NT2/D1 (cell line): Measurements from ENCODE around the gene MAPK12.

Experiments used
- DNase-seq: peaks from one replicate; pipeline ENCODE4 v3.0.0-alpha.2; 2011; ENCODE audit warnings: low read depth, low spot score
- H3K27me3 ChIP-seq: 2 replicates; pipeline ENCODE4 v1.6.0; 2011; ENCODE audit warnings: mild to moderate bottlenecking; ENCODE audit not compliant: insufficient read length, insufficient read depth
- H3K36me3 ChIP-seq: 2 replicates; pipeline ENCODE4 v1.6.1; 2011; ENCODE audit warnings: mild to moderate bottlenecking, low read length, mixed read lengths; ENCODE audit not compliant: insufficient read depth, insufficient read length
- H3K4me1 ChIP-seq: 2 replicates; pipeline ENCODE4 v1.5.1; 2011; ENCODE audit not compliant: insufficient read depth, insufficient read length
- H3K4me3 ChIP-seq: 2 replicates; pipeline ENCODE4 v1.5.1; 2011; ENCODE audit warnings: low read depth; ENCODE audit not compliant: insufficient read length
- H3K9ac ChIP-seq: 2 replicates; pipeline ENCODE4 v1.6.0; 2011; ENCODE audit warnings: low read depth; ENCODE audit not compliant: insufficient read length
- H3K9me3 ChIP-seq: 2 replicates; pipeline ENCODE4 v1.5.1; 2011; ENCODE audit warnings: mild to moderate bottlenecking, low read length; ENCODE audit not compliant: insufficient read depth
- SUZ12 ChIP-seq: IDR thresholded peaks from 2 replicates; pipeline ENCODE4 v1.6.1; 2011; ENCODE audit not compliant: insufficient read length, insufficient read depth; ENCODE audit errors: extremely low read depth
- YY1 ChIP-seq: IDR thresholded peaks from 2 replicates; pipeline ENCODE4 v1.6.1; 2011; ENCODE audit not compliant: insufficient read length, insufficient read depth
- ZNF274 ChIP-seq: IDR thresholded peaks from 2 replicates; pipeline ENCODE4 v1.6.1; 2011; ENCODE audit warnings: mild to moderate bottlenecking, low read depth, low read length

Gene MAPK12

DNA sequence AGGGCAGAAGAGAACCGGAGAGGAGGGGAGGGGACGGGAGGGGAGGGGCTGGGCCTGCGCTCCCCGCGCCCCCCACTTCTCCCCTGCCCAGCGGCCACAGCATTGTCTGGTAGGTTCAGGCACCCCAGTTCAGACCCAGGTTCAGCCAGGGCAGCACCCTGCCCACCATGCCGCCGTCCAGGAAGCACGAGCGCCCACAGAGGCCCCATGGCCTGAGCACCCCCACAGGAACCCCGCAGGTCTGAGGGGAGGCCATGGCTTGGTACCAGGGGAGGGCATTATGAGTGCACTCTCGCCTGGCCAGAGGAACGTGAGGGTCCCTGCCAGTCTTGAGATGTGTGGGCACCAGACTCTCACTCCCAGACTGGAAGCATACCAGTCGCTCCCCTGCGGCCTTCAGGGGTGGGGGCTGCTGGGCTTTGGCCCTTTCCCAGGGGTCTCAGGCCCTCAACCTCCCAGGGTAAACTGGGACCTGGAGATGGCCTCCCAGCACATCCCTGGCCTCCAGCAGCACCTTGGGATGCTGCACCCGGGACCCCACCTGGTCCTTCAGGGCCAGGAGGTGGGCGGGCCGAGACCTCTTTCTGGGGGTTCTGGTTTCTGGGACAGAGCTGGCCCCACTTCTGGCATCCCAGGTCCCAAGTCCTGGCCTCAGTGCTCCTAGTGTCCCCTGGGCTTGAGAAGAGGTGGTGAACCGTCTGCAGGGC lies 46.6 kb upstream of the MAPK12 start:
- Histone ChIP-seq H3K4me3 (no peak overlapping the region), H3K4me1 (peaks cover 40% of the 10 kb centered on the region)
- TF ChIP-seq ZNF274 (no peak), YY1 (no peak), SUZ12 (no peak)

DNA sequence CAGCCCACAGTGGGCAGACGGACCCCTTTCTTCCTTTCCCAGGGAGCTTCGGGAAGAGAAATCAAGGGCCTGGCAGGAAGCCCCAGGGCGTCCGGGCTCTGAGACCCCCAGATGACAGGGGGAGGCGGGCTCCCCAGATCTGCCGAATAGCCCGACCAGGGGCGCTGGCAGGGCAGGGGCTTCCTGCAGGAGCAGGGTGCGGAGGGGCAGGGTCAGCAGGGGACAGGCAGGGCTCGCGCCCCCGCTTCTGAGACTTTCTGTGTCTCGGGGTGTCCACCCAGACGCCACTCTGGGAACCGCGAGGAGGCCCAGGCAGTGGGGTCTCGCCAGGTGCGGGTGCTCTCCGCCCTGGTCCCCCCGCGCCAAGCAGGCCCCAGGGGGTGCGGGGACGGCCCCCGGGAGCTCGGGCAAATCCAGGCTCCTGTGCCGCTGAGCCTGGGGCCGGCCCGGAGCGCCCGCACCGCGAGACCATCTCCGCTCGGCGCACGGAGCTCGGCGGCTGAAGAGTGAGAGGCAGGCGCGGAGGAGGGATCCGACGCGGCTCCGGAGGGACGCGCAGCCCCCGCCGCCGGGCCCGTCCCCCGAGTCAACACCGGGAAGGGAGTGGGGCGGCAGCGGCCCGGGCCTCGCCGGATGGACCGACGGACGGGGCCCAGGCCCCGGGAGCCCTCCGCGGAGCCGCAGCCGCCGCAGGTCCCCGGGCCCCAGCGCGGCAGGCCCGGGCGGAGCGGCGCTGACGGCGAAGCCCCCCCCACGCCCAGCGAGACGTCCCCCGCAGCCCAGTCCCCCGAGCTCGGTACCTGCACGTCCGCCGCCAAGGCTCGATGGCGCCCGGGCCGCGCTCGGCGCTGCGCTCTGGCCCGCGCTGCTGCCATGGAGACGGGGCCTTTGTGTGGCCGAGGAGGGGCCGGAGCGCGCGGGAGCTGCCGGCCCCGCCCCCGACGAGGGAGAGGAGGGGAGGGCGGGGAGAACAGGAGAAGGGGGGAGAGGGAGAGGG lies 45.6 kb upstream of the MAPK12 start, which contains the start of gene PLXNB2:
PLXNB2 (minus strand) TSS at position 894 of the 997 bp plus-strand sequence. CDS start 17,062 bp downstream, outside the sequence.
- H3K4me3 ChIP-seq: peak within 1 kb of the TSS; percentile 71
- H3K36me3 ChIP-seq: peaks cover 14% of the 10 kb centered on the region
- no peaks in the 10 kb centered on the region for H3K9me3 ChIP-seq
- TF ChIP-seq YY1 (no peak), ZNF274 (no peak), SUZ12 (no peak)
- peak; percentile 40 for DNase-seq
- peaks cover 40% of the 10 kb centered on the region for H3K4me1 ChIP-seq
- no peaks in the 10 kb centered on the region for H3K27me3 ChIP-seq
- H3K9ac ChIP-seq: peak within 1 kb of the TSS; percentile 85

More for the DNA sequence above, 46.6 kb upstream of the MAPK12 start:
- peak overlapping the region; percentile 32 for H3K9ac ChIP-seq
- no peaks in the 10 kb centered on the region for H3K9me3 ChIP-seq
- no peaks in the 10 kb centered on the region for H3K27me3 ChIP-seq
- H3K36me3 ChIP-seq: peaks cover 12% of the 10 kb centered on the region
- DNase-seq: no peak

DNA sequence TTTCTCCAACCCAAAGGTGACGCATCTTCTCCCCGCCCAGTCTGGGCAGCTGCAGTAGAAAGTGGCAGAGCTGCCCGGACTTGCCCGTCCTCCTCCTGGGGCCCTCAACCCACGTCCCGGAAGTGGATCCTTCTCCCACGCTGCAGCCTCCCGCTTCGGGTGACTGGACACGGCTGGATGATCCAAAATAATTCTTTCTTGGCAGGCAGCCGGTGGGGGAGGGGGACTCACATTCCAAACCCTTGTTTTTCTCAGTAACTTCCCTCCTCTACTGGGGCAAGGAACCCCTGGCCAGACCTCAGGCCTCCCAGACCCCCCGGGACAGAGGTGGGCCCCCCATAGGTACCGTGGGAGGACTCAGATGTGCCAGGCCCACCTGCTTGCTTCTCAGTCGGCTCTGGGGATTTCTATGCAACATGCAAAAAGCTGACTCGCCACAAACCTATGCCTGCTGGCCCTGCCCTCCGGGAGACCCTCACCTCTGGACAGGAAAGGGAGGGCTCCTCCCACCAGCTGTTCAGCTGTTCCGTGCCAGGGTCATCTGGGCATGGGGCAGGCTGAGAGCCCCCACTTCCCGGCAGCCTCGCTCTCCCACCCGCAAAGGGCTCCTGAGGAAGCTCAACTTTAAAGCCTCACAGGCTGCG lies 44.6 kb upstream of the MAPK12 start:
- H3K9me3 ChIP-seq: no peaks in the 10 kb centered on the region
- no peak for DNase-seq
- H3K4me3 ChIP-seq: peak overlapping the region; percentile 71
- peaks cover 37% of the 10 kb centered on the region for H3K4me1 ChIP-seq
- H3K9ac ChIP-seq: peak overlapping the region; percentile 85
- H3K36me3 ChIP-seq: peaks cover 14% of the 10 kb centered on the region
- TF ChIP-seq YY1 (no peak), SUZ12 (no peak), ZNF274 (no peak)
- no peaks in the 10 kb centered on the region for H3K27me3 ChIP-seq

- no peak for DNase-seq
- no peaks in the 10 kb centered on the region for H3K27me3 ChIP-seq
- peak overlapping the region; percentile 85 for H3K9ac ChIP-seq
- no peaks in the 10 kb centered on the region for H3K9me3 ChIP-seq
- peaks cover 37% of the 10 kb centered on the region for H3K4me1 ChIP-seq
- no peak for TF ChIP-seq SUZ12
- no peak for TF ChIP-seq YY1
- no peak for TF ChIP-seq ZNF274
- peaks cover 17% of the 10 kb centered on the region for H3K36me3 ChIP-seq
- no peak overlapping the region for H3K4me3 ChIP-seq
These were observed 44.0 kb upstream of the MAPK12 start for GRCh38 chr22:50305393-50305922.

DNA sequence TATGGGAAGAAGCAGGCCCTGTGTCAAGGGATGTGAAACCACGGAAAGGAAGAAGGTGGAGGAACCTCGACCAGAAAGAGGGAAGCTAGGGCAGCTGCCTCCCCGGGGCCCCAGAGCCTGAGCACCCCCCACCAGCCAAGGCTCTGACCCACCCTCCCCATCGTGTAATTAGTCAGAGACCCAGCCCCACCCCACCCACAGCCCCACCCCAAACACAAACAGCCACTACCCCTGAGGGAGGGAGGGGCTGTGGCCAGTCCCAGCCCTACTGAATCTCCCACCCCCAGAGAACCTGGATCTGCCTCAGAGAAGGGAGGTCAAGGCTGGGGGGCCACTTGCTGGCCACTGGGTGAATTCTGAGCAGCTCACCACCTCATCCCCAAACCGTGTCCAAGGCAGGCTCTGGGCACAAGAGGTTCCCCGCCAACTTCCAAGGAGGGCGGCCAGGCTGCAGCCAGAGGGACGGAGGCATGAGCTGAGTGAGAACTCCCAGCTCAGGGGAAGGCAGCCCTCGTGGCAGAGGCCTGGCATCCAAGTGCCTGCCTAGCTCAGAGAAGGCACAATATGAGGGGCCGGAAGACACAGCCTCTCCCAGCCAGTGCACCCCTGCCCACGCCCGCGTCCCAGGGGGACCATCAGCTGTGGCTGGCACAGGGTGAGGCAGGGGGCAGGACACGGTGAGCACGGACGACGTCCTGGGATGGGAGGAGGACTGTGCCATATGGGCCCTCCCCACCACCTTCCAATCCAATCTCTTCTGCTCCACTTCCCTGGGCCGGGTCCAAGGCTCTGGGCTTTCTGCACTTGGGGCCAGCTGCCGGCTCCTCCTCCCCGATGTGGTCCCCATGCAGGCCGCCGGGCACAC lies 43.3 kb upstream of the MAPK12 start:
- no peak for DNase-seq
- H3K4me1 ChIP-seq: peaks cover 36% of the 10 kb centered on the region

GRCh38 chr22:50303848-50304527 lies 42.5 kb upstream of the MAPK12 start:
- TF ChIP-seq YY1 (no peak), ZNF274 (no peak), SUZ12 (no peak)
- Histone ChIP-seq H3K36me3 (peaks cover 17% of the 10 kb centered on the region), H3K4me1 (peaks cover 35% of the 10 kb centered on the region), H3K4me3 (no peak overlapping the region), H3K9me3 (no peaks in the 10 kb centered on the region), H3K9ac (peak overlapping the region; percentile 56), H3K27me3 (no peaks in the 10 kb centered on the region)
- DNase-seq: no peak

More for the DNA sequence above, 43.3 kb upstream of the MAPK12 start:
- Histone ChIP-seq H3K4me3 (no peak overlapping the region), H3K9me3 (no peaks in the 10 kb centered on the region), H3K27me3 (no peaks in the 10 kb centered on the region), H3K9ac (no peak overlapping the region), H3K36me3 (peaks cover 17% of the 10 kb centered on the region)
- no peak for TF ChIP-seq YY1
- TF ChIP-seq SUZ12: no peak
- TF ChIP-seq ZNF274: no peak
